HepG2 (cell line): ENCODE measurements around the gene DYNC2H1. TPM values are rescaled to one million over a fixed set of nuclear protein-coding genes. Genes with fewer than 3 reads are reported as not detected.

Source experiments
- ATAC-seq: fragments of 200-7000 bp; cut with Tn5 transposase; 3 replicates; pipeline ENCODE4 v1.9.1; 2020; ENCODE audit warnings: mild to moderate bottlenecking, moderate library complexity
- BruUV-seq: library from RNA; stranded (reverse); fragments of 400-500 nt; replicated peaks from 2 replicates; lab custom pipeline; 2021; lab: Mats Ljungman, UMichigan
- CTCF ChIA-PET: fragments of 300-600 bp; formaldehyde crosslinking; extraction: SDS; loops from one replicate; lab custom pipeline; 2021; ENCODE audit warnings: low total read pairs, inconsistent platforms, low intra/inter-chr PET ratio; lab: Yijun Ruan, JAX
- POLR2A ChIA-PET: fragments of 350-600 bp; sonication (Branson Sonifier 250); formaldehyde crosslinking; loops from one replicate; lab custom pipeline; 2020; ENCODE audit warnings: antibody characterized with exemption, inconsistent platforms; lab: Yijun Ruan, JAX
- DNase-seq: peaks from one replicate; pipeline ENCODE4 v3.0.0-alpha.2; 2015; ENCODE audit warnings: low spot score
- FAIRE-seq: peaks from 3 replicates; lab custom pipeline; 2011; peaks lifted over from hg19 to GRCh38; lab: Jason Lieb, UNC
- H2AFZ ChIP-seq: one replicate; pipeline ENCODE4 v1.6.1; 2011; ENCODE audit warnings: low read length, inconsistent platforms
- H3K27ac ChIP-seq: fragments of 300-600 bp; 3 replicates; pipeline ENCODE4 v1.8.0; 2011; ENCODE audit warnings: mixed run types, mild to moderate bottlenecking, mixed read lengths, low read length, inconsistent platforms; ENCODE audit not compliant: insufficient read depth; ENCODE audit errors: extremely low read length
- H3K27me3 ChIP-seq, 2 experiments: fragments of 200-600 bp in 1 of 2; 2 replicates in 1 of 2; 3 replicates in 1 of 2; pipeline versions ENCODE4 v1.6.0 to v1.8.0; 2011; ENCODE audit warnings: low read length in 2 of 2, mild to moderate bottlenecking in 2 of 2, moderate library complexity in 2 of 2, inconsistent platforms in 1 of 2; ENCODE audit not compliant: insufficient read depth in 2 of 2, control insufficient read depth in 1 of 2
- H3K36me3 ChIP-seq, 2 experiments: fragments of 200-600 bp in 1 of 2; replicated peaks in 1 of 2; 2 replicates in 1 of 2; 3 replicates in 1 of 2; pipeline versions ENCODE4 v1.5.1 to v1.8.0; 2011; ENCODE audit warnings: low read length in 2 of 2, inconsistent platforms in 1 of 2; ENCODE audit not compliant: insufficient read depth in 2 of 2, control insufficient read depth in 1 of 2
- H3K4me1 ChIP-seq: 2 replicates; pipeline ENCODE4 v1.5.1; 2012; ENCODE audit warnings: low read length, inconsistent platforms; ENCODE audit not compliant: insufficient read depth
- H3K4me2 ChIP-seq: 2 replicates; pipeline ENCODE4 v1.6.0; 2011; ENCODE audit warnings: low read depth, low read length, inconsistent platforms
- H3K4me3 ChIP-seq, 3 experiments: fragments of 200-600 bp in 1 of 3; sonication (generic), shearing (Covaris generic) in 1 of 3; replicated peaks in 1 of 3; 2 replicates each; pipeline ENCODE4 v1.5.1; 2011 to 2016; ENCODE audit warnings: low read length in 3 of 3, inconsistent platforms in 2 of 3, low read depth in 2 of 3, mild to moderate bottlenecking in 2 of 3, control low read depth in 1 of 3, mixed read lengths in 1 of 3; ENCODE audit not compliant: insufficient read depth in 1 of 3
- H3K79me2 ChIP-seq: one replicate; pipeline ENCODE4 v1.6.1; 2011; ENCODE audit warnings: low read length, inconsistent platforms; ENCODE audit not compliant: insufficient read depth
- H3K9ac ChIP-seq: 2 replicates; pipeline ENCODE4 v1.6.0; 2011; ENCODE audit warnings: mild to moderate bottlenecking, low read depth, low read length, inconsistent platforms; ENCODE audit not compliant: insufficient read depth
- H3K9me3 ChIP-seq: 2 replicates; pipeline ENCODE4 v1.5.1; 2012; ENCODE audit warnings: mild to moderate bottlenecking, low read length
- H4K20me1 ChIP-seq: 2 replicates; pipeline ENCODE4 v1.6.0; 2011; ENCODE audit warnings: inconsistent platforms, mild to moderate bottlenecking, low read length, moderate library complexity; ENCODE audit not compliant: insufficient read depth
- AGO1 ChIP-seq: fragments of 200-400 bp; formaldehyde crosslinking; IDR thresholded peaks from 2 replicates; pipeline ENCODE4 v1.6.1; 2017; ENCODE audit warnings: mild to moderate bottlenecking, low read depth, low read length, moderate library complexity; ENCODE audit not compliant: poor library complexity, severe bottlenecking
- CC2D1A ChIP-seq: sonication (generic); formaldehyde crosslinking; IDR thresholded peaks from 2 replicates; pipeline ENCODE4 v1.8.1; 2023; ENCODE audit warnings: mild to moderate bottlenecking, missing genetic modification reagents
- EED ChIP-seq: sonication (generic); formaldehyde crosslinking; IDR thresholded peaks from 2 replicates; pipeline ENCODE4 v1.5.0; 2020; ENCODE audit warnings: mild to moderate bottlenecking, missing genetic modification reagents
- FOSL2 ChIP-seq: sonication (generic); formaldehyde crosslinking; IDR thresholded peaks from 2 replicates; pipeline ENCODE4 v1.4.0; 2020; ENCODE audit warnings: missing genetic modification reagents
- GATAD2A ChIP-seq: IDR thresholded peaks from 2 replicates; pipeline ENCODE4 v1.6.1; 2016
- GTF2F1 ChIP-seq: fragments of 150-350 bp; IDR thresholded peaks from 2 replicates; pipeline ENCODE4 v1.6.1; 2014; ENCODE audit warnings: low read length
- JUNB ChIP-seq: sonication (generic); formaldehyde crosslinking; IDR thresholded peaks from 2 replicates; pipeline ENCODE4 v1.8.0; 2022; ENCODE audit warnings: missing genetic modification reagents, mild to moderate bottlenecking, borderline replicate concordance
- PRPF4 ChIP-seq: fragments of 200-400 bp; formaldehyde crosslinking; IDR thresholded peaks from 2 replicates; pipeline ENCODE4 v1.6.1; 2016; ENCODE audit warnings: low read length, low read depth; ENCODE audit not compliant: poor library complexity, severe bottlenecking
- ZNF510 ChIP-seq: sonication (generic); formaldehyde crosslinking; IDR thresholded peaks from 2 replicates; pipeline ENCODE4 v1.4.0; 2020; ENCODE audit warnings: low read depth, mild to moderate bottlenecking, missing genetic modification reagents
- ZNF747 ChIP-seq: sonication (generic); formaldehyde crosslinking; IDR thresholded peaks from 2 replicates; pipeline ENCODE4 v1.8.1; 2023; ENCODE audit warnings: missing genetic modification reagents, mild to moderate bottlenecking, borderline replicate concordance
- WGBS: methylation state at CpG from one replicate; pipeline ENCODE4 v1.1.6; 2017; ENCODE audit warnings: low lambda C conversion rate; 5-methylcytosine and 5-hydroxymethylcytosine counted together
- in situ Hi-C: cut with HindIII; loops from 2 replicates; pipeline ENCODE4 v1.10.0; 2017; ENCODE audit warnings: low pct_unique_long_range_greater_than_20kb; ENCODE audit not compliant: extremely low pct_ligation_motif_present
- intact Hi-C: fragments of 100-400 bp; cut with micrococcal nuclease; formaldehyde crosslinking; loops from one replicate; pipeline ENCODE4 v1.10.0; 2022; ENCODE audit not compliant: unreplicated experiment
- polyA plus RNA-seq, 8 experiments: library from polyadenylated mRNA; depleted of rRNA in 3 of 8; stranded (reverse) in 7 of 8; unstranded in 1 of 8; fragments of >200 nt; fragmentation: Illumina TruSeq in 4 of 8; extraction: Trizol in 4 of 8; gene quantifications; 2 replicates each; pipeline versions ENCODE4 v1.2.1 to v1.2.3, GENCODE V29; 2011 to 2016; ENCODE audit warnings: low read depth in 4 of 8, missing spikeins in 1 of 8, mixed read lengths in 1 of 8; ENCODE audit not compliant: insufficient read depth in 1 of 8
- total RNA-seq, 5 experiments: library from RNA; depleted of rRNA; stranded (reverse); fragments of >200 nt; fragmentation: Illumina TruSeq; extraction: Trizol; gene quantifications; 2 replicates each; pipeline ENCODE4 v1.2.3, GENCODE V29; 2016; ENCODE audit warnings: low read depth in 1 of 5
- TF ChIP-seq, protein P1 (sequence below): sonication (generic); formaldehyde crosslinking; IDR thresholded peaks from 2 replicates; pipeline ENCODE4 v1.5.0; 2020; ENCODE audit warnings: mild to moderate bottlenecking, missing genetic modification reagents
- TF ChIP-seq, protein P2 (sequence below): sonication (generic); formaldehyde crosslinking; IDR thresholded peaks from 2 replicates; pipeline ENCODE4 v1.8.0; 2022; ENCODE audit warnings: missing genetic modification reagents, mild to moderate bottlenecking, borderline replicate concordance
- TF ChIP-seq, protein P3 (sequence below): sonication (generic); formaldehyde crosslinking; IDR thresholded peaks from 2 replicates; pipeline ENCODE4 v1.4.0; 2020; ENCODE audit warnings: mild to moderate bottlenecking, missing genetic modification reagents

DYNC2H1 gene
- total and polyA plus RNA-seq, 2 of the 13 experiments (the other 11 are each of a cell fraction or from before 2014, with no cell fraction given) = 0.49 to 0.66 TPM

DNA sequence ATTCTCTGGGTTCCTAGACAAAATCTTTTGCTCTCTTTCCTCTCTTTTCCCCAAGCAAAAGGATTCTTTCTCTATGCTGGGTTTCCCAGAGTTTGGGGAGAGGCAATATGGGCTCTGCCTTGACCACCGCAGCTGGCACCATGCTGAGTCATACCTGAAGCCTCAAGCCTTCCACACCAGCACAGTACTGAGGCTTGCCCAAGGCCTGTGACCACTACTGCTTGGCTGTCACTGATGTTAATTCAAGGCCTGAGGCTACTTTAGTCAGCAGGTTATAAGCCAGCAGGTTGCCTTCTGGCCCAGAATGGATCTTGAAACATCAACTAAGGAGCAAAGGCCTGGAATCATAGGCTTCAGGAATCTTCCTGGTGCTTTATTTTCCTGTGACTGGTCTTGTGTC lies 185.3 kb downstream of the DYNC2H1 start (continued):
- no peak for TF ChIP-seq ZNF510 (CRISPR knock-in tag)
- TF ChIP-seq, protein P1, sequence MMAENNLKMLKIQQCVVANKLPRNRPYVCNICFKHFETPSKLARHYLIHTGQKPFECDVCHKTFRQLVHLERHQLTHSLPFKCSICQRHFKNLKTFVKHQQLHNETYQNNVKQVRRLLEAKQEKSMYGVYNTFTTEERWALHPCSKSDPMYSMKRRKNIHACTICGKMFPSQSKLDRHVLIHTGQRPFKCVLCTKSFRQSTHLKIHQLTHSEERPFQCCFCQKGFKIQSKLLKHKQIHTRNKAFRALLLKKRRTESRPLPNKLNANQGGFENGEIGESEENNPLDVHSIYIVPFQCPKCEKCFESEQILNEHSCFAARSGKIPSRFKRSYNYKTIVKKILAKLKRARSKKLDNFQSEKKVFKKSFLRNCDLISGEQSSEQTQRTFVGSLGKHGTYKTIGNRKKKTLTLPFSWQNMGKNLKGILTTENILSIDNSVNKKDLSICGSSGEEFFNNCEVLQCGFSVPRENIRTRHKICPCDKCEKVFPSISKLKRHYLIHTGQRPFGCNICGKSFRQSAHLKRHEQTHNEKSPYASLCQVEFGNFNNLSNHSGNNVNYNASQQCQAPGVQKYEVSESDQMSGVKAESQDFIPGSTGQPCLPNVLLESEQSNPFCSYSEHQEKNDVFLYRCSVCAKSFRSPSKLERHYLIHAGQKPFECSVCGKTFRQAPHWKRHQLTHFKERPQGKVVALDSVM (CRISPR knock-in tag) = no peak

DNA sequence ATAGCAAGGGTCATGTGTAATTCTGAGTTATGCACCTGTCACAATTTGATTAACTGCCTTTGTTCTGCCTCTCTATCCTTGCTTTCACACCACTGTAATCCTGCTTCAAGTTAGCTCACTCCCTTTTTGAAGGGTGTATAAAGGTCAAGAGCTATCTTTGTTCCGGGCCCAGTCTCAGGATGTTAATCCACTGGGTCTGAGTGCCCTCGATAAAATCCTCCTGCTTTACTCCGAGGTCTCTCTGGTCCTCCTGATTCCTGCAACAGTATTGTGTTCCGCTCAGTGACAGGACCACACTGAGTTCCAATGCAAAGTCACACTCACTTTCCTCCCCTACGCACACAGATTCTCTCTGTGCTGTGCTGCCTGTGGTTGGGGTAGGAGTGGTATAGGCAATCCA lies 186.5 kb downstream of the DYNC2H1 start:
- ChIA-PET CTCF (no interaction called here), POLR2A (no interaction called here)
- Histone ChIP-seq H3K27ac (no peak overlapping the region), H3K27me3 (no peaks in the 10 kb centered on the region), H3K9ac (no peak overlapping the region), H4K20me1 (no peaks in the 10 kb centered on the region), H3K4me3 (no peak overlapping the region), H3K4me1 (no peaks in the 10 kb centered on the region), H3K9me3 (peaks cover 61% of the 10 kb centered on the region), H3K4me2 (no peak overlapping the region), H2AFZ (no peak overlapping the region), H3K79me2 (no peaks in the 10 kb centered on the region), H3K36me3 (no peaks in the 10 kb centered on the region)
- intact Hi-C loops (no loop called here), in situ Hi-C loops (no loop called here)
- WGBS = 25% methylated on average over 5 of the region's 5 CpGs
- no peak for ATAC-seq
- TF ChIP-seq CC2D1A (CRISPR knock-in tag) = no peak
- BruUV-seq = no TSS peak
- FAIRE-seq = no peak
- DNase-seq = no peak

DNA sequence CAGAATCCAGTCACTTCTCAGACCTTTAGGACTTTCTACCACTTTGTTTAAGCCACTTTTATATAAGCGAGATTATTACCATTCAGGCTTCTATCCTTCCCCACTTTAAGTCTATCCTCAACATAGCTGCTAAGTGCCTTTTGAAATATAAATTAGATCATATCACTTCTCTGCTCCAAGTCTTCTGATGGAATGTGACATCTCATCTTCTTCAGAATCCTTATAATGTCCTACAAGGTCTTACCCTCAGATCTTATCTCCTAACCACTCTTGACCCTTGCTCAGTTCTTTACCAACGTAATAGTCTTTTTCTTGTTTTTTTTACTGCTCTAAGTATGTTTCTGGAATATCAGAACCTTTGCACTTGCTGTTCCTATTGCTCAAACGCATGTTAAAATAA lies 188.7 kb downstream of the DYNC2H1 start:
- peaks cover 46% of the 10 kb centered on the region for H3K9me3 ChIP-seq
- ChIA-PET CTCF (no interaction called here), POLR2A (no interaction called here)
- H3K27ac ChIP-seq = no peak overlapping the region
- H3K79me2 ChIP-seq = no peaks in the 10 kb centered on the region
- no peaks in the 10 kb centered on the region for H3K36me3 ChIP-seq
- no peaks in the 10 kb centered on the region for H3K27me3 ChIP-seq
- BruUV-seq = no TSS peak
- no peak for DNase-seq
- no peak for FAIRE-seq
- H3K9ac ChIP-seq = no peak overlapping the region
- no peak for ATAC-seq
- in situ Hi-C loops (no loop called here), intact Hi-C loops (no loop called here)
- no peak overlapping the region for H3K4me2 ChIP-seq
- no peak overlapping the region for H3K4me3 ChIP-seq
- no peaks in the 10 kb centered on the region for H3K4me1 ChIP-seq
- 0% methylated on average over 3 of the region's 3 CpGs for WGBS
- H2AFZ ChIP-seq = no peak overlapping the region
- no peaks in the 10 kb centered on the region for H4K20me1 ChIP-seq
- TF ChIP-seq GTF2F1 (no peak), ZNF747 (CRISPR knock-in tag) (no peak), AGO1 (no peak), FOSL2 (CRISPR knock-in tag) (no peak), EED (CRISPR knock-in tag) (no peak), JUNB (CRISPR knock-in tag) (no peak), GATAD2A (CRISPR knock-in tag) (no peak), PRPF4 (no peak)
- TF ChIP-seq, protein P2, sequence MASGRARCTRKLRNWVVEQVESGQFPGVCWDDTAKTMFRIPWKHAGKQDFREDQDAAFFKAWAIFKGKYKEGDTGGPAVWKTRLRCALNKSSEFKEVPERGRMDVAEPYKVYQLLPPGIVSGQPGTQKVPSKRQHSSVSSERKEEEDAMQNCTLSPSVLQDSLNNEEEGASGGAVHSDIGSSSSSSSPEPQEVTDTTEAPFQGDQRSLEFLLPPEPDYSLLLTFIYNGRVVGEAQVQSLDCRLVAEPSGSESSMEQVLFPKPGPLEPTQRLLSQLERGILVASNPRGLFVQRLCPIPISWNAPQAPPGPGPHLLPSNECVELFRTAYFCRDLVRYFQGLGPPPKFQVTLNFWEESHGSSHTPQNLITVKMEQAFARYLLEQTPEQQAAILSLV = no peak
- TF ChIP-seq, protein P3, sequence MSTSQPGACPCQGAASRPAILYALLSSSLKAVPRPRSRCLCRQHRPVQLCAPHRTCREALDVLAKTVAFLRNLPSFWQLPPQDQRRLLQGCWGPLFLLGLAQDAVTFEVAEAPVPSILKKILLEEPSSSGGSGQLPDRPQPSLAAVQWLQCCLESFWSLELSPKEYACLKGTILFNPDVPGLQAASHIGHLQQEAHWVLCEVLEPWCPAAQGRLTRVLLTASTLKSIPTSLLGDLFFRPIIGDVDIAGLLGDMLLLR = no peak
